ENCODE measurements around the gene PTGDS. TPM values are rescaled to one million over a fixed set of nuclear protein-coding genes. Genes with fewer than 3 reads are reported as not detected.

The PTGDS gene
- total RNA-seq, 1 donor from 2014 or later: 5.0 TPM

- Histone ChIP-seq H3K4me2 (ENCODE audit: low read length) (peak within 1 kb of the TSS; percentile 94), H3K9ac (ENCODE audit: low read length) (peak within 1 kb of the TSS; percentile 87), H3K4me1 (ENCODE audit: insufficient read depth, low read length) (peaks cover 9% of the 10 kb centered on the region), H3K79me2 (ENCODE audit: insufficient read depth, low read length) (peaks cover 46% of the 10 kb centered on the region), H3K4me3 (ENCODE audit: insufficient read depth, low read depth, low read length) (peak within 1 kb of the TSS; percentile 80), H3K36me3 (ENCODE audit: insufficient read depth, low read length) (no peaks in the 10 kb centered on the region), H2AFZ (ENCODE audit: low read depth, low read length) (peak within 1 kb of the TSS; percentile 60), H3K9me3 (ENCODE audit: insufficient read depth, low read depth, low read length) (no peaks in the 10 kb centered on the region), H3K27ac (ENCODE audit: low read depth, low read length) (peak within 1 kb of the TSS; percentile 68), H4K20me1 (ENCODE audit: insufficient read depth, low read length) (peaks cover 35% of the 10 kb centered on the region), H3K27me3 (ENCODE audit: insufficient read depth, low read length) (no peaks in the 10 kb centered on the region)
- no peaks in the 10 kb centered on the region for H3K9me3 Mint-ChIP-seq (ENCODE audit: unreplicated experiment)
- H3K4me3 Mint-ChIP-seq (ENCODE audit: unreplicated experiment): peak within 1 kb of the TSS; percentile 81
- no peak for FAIRE-seq
- H3K27ac Mint-ChIP-seq (ENCODE audit: unreplicated experiment): no peak within 1 kb of the TSS
- H3K36me3 Mint-ChIP-seq (ENCODE audit: low read depth, unreplicated experiment): no peaks in the 10 kb centered on the region
- no peaks in the 10 kb centered on the region for H3K4me1 Mint-ChIP-seq (ENCODE audit: low read depth, unreplicated experiment)
- H3K27me3 Mint-ChIP-seq (ENCODE audit: low read depth, unreplicated experiment): no peaks in the 10 kb centered on the region
- TF ChIP-seq EZH2 (IDR thresholded peaks at IDR 0.05; ENCODE audit: insufficient read depth, low read length) (no peak), CTCF (IDR thresholded peaks at IDR 0.05; ENCODE audit: insufficient read depth, low read depth, low read length) (peak; percentile 67)
- peak; percentile 73 for DNase-seq (ENCODE audit: low read depth)
Measured at GRCh38 chr9:136944519-136945332, 32.6 kb upstream of the PTGDS start, which contains the start of the genes C8G and FBXW5. Gene C8G, plus strand, starts transcription at chr9:136945243. Its CDS starts 78 bp downstream, at chr9:136945321. Gene FBXW5, minus strand, starts transcription at chr9:136944738. Its CDS starts 655 bp downstream, at chr9:136944083.

- H3K9ac ChIP-seq (ENCODE audit: low read length): no peak overlapping the region
- Mint-ChIP-seq H3K27me3 (ENCODE audit: low read depth, unreplicated experiment) (no peaks in the 10 kb centered on the region), H3K27ac (ENCODE audit: unreplicated experiment) (no peak overlapping the region), H3K4me1 (ENCODE audit: low read depth, unreplicated experiment) (no peaks in the 10 kb centered on the region), H3K9me3 (ENCODE audit: unreplicated experiment) (no peaks in the 10 kb centered on the region), H3K36me3 (ENCODE audit: low read depth, unreplicated experiment) (no peaks in the 10 kb centered on the region), H3K4me3 (ENCODE audit: unreplicated experiment) (peak overlapping the region; percentile 72)
- peaks cover 37% of the 10 kb centered on the region for H3K79me2 ChIP-seq (ENCODE audit: insufficient read depth, low read length)
- H3K4me3 ChIP-seq (ENCODE audit: insufficient read depth, low read depth, low read length): no peak overlapping the region
- no peaks in the 10 kb centered on the region for H3K36me3 ChIP-seq (ENCODE audit: insufficient read depth, low read length)
- DNase-seq (ENCODE audit: low read depth) (no peak), FAIRE-seq (no peak)
- TF ChIP-seq CTCF (IDR thresholded peaks at IDR 0.05; ENCODE audit: insufficient read depth, low read depth, low read length): no peak
- no peak for TF ChIP-seq EZH2 (IDR thresholded peaks at IDR 0.05; ENCODE audit: insufficient read depth, low read length)
- no peak overlapping the region for H3K27ac ChIP-seq (ENCODE audit: low read depth, low read length)
- H3K27me3 ChIP-seq (ENCODE audit: insufficient read depth, low read length): no peaks in the 10 kb centered on the region
- no peak overlapping the region for H2AFZ ChIP-seq (ENCODE audit: low read depth, low read length)
- H4K20me1 ChIP-seq (ENCODE audit: insufficient read depth, low read length): peaks cover 26% of the 10 kb centered on the region
- H3K4me2 ChIP-seq (ENCODE audit: low read length): no peak overlapping the region
- no peaks in the 10 kb centered on the region for H3K9me3 ChIP-seq (ENCODE audit: insufficient read depth, low read depth, low read length)
- peaks cover 15% of the 10 kb centered on the region for H3K4me1 ChIP-seq (ENCODE audit: insufficient read depth, low read length)
Measured at GRCh38 chr9:136945333-136946227, 31.7 kb upstream of the PTGDS start.
